H1 (cell line): ENCODE results near the gene DNAAF8. TPM values are rescaled to one million over a fixed set of nuclear protein-coding genes. Genes with fewer than 3 reads are reported as not detected.

Source experiments
- ASH2L ChIP-seq: fragments of 200-600, 300-600 bp; sonication (generic); IDR thresholded peaks from one replicate; pipeline ENCODE4 v1.7.1; 2017; ENCODE audit warnings: low read length
- BCL11A ChIP-seq, 2 experiments: IDR thresholded peaks; one replicate each; pipeline ENCODE4 v1.6.1; 2011; ENCODE audit warnings: low read depth in 2 of 2, low read length in 2 of 2, mild to moderate bottlenecking in 2 of 2
- BRCA1 ChIP-seq: IDR thresholded peaks from 2 replicates; pipeline ENCODE4 v1.6.1; 2012; ENCODE audit warnings: low read depth, low read length, improper control_type of control experiment
- CREB1 ChIP-seq: IDR thresholded peaks from 2 replicates; pipeline ENCODE4 v1.6.1; 2012; ENCODE audit warnings: inconsistent platforms
- CTBP2 ChIP-seq: IDR thresholded peaks from 2 replicates; pipeline ENCODE4 v1.7.0; 2011; ENCODE audit warnings: borderline replicate concordance, mild to moderate bottlenecking, moderate library complexity, mixed read lengths, low read length; ENCODE audit not compliant: insufficient read depth, insufficient read length
- EGR1 ChIP-seq: IDR thresholded peaks from 2 replicates; pipeline ENCODE4 v1.6.1; 2011; ENCODE audit warnings: low read depth, low read length, borderline replicate concordance
- EP300 ChIP-seq, 2 experiments: IDR thresholded peaks; 1 replicate in 1 of 2; 2 replicates in 1 of 2; pipeline ENCODE4 v1.6.1; 2011 to 2012; ENCODE audit warnings: low read depth in 2 of 2, low read length in 2 of 2, mild to moderate bottlenecking in 2 of 2, borderline replicate concordance in 1 of 2, inconsistent platforms in 1 of 2, moderate library complexity in 1 of 2
- FOSL1 ChIP-seq: IDR thresholded peaks from 2 replicates; pipeline ENCODE4 v1.6.1; 2011; ENCODE audit warnings: mild to moderate bottlenecking, low read depth, low read length, moderate library complexity; ENCODE audit not compliant: insufficient read depth
- GABPA ChIP-seq: IDR thresholded peaks from 2 replicates; pipeline ENCODE4 v1.6.1; 2011; ENCODE audit warnings: mild to moderate bottlenecking, low read length, moderate library complexity, borderline replicate concordance; ENCODE audit not compliant: insufficient read depth
- HDAC6 ChIP-seq: IDR thresholded peaks from one replicate; pipeline ENCODE4 v1.7.1; 2012; ENCODE audit warnings: low read depth, mild to moderate bottlenecking, inconsistent platforms, low read length, moderate library complexity
- JUN ChIP-seq: IDR thresholded peaks from 2 replicates; pipeline ENCODE4 v1.6.1; 2011; ENCODE audit warnings: low read depth, mild to moderate bottlenecking, improper control_type of control experiment, low read length
- KDM1A ChIP-seq: fragments of 200-600, 300-600 bp; sonication (generic); IDR thresholded peaks from 2 replicates; pipeline ENCODE4 v1.7.1; 2016; ENCODE audit warnings: mild to moderate bottlenecking, low read length, borderline replicate concordance
- RBBP5 ChIP-seq: IDR thresholded peaks from 2 replicates; pipeline ENCODE4 v1.7.1; 2012; ENCODE audit warnings: low read depth, mild to moderate bottlenecking, inconsistent platforms, low read length, moderate library complexity, borderline replicate concordance
- SIRT6 ChIP-seq: IDR thresholded peaks from one replicate; pipeline ENCODE4 v1.7.1; 2012; ENCODE audit warnings: low read length, inconsistent platforms
- SP2 ChIP-seq: IDR thresholded peaks from 2 replicates; pipeline ENCODE4 v1.6.1; 2012; ENCODE audit warnings: mild to moderate bottlenecking, low read length, inconsistent platforms
- SUZ12 ChIP-seq: fragments of 200-600 bp; sonication (generic); IDR thresholded peaks from 2 replicates; pipeline ENCODE4 v1.6.1; 2012; ENCODE audit warnings: mild to moderate bottlenecking, inconsistent platforms, low read length, moderate library complexity, mixed read lengths
- TAF1 ChIP-seq: IDR thresholded peaks from 2 replicates; pipeline ENCODE4 v1.6.1; 2011; ENCODE audit warnings: mild to moderate bottlenecking, low read depth, low read length
- TCF12 ChIP-seq: IDR thresholded peaks from 2 replicates; pipeline ENCODE4 v1.6.1; 2011; ENCODE audit warnings: low read depth, mild to moderate bottlenecking, low read length
- TEAD4 ChIP-seq: IDR thresholded peaks from 2 replicates; pipeline ENCODE4 v1.6.1; 2012; ENCODE audit warnings: low read depth, low read length, inconsistent platforms, mixed read lengths
- YY1 ChIP-seq: IDR thresholded peaks from 2 replicates; pipeline ENCODE4 v1.6.1; 2011; ENCODE audit warnings: low read depth, mild to moderate bottlenecking, low read length
- polyA plus RNA-seq, 7 experiments: library from polyadenylated mRNA; depleted of rRNA in 3 of 7; stranded (reverse) in 5 of 7; unstranded in 2 of 7; fragments of >200 nt in 5 of 7; fragments of 200-250 nt in 2 of 7; gene quantifications; 1 replicate in 5 of 7; 2 replicates in 1 of 7; 4 replicates in 1 of 7; pipeline versions ENCODE4 v1.2.1 to v1.2.3, GENCODE V29; 2011 to 2013; ENCODE audit warnings: missing spikeins in 2 of 7, mixed read lengths in 2 of 7
- total RNA-seq: library from RNA; stranded (reverse); fragmentation: NEBNext Ultra II Directional; extraction: Animal tissue kit (Norgen Biotek cat#: 25700); gene quantifications from 2 replicates; pipeline ENCODE4 v1.2.1, GENCODE V29; 2021
- TF ChIP-seq, protein P1 (sequence below): IDR thresholded peaks from 2 replicates; pipeline ENCODE4 v1.6.1; 2011; ENCODE audit warnings: low read depth, mild to moderate bottlenecking, low read length; ENCODE audit not compliant: insufficient read depth
- TF ChIP-seq, protein P2 (sequence below): IDR thresholded peaks from 2 replicates; pipeline ENCODE4 v1.6.1; 2011; ENCODE audit warnings: low read length, improper control_type of control experiment

The DNAAF8 gene
- total and polyA plus RNA-seq, 2 of the 8 experiments (the other 6 are each of a cell fraction or from before 2014, with no cell fraction given): 0.39 TPM; not detected in 1

DNA sequence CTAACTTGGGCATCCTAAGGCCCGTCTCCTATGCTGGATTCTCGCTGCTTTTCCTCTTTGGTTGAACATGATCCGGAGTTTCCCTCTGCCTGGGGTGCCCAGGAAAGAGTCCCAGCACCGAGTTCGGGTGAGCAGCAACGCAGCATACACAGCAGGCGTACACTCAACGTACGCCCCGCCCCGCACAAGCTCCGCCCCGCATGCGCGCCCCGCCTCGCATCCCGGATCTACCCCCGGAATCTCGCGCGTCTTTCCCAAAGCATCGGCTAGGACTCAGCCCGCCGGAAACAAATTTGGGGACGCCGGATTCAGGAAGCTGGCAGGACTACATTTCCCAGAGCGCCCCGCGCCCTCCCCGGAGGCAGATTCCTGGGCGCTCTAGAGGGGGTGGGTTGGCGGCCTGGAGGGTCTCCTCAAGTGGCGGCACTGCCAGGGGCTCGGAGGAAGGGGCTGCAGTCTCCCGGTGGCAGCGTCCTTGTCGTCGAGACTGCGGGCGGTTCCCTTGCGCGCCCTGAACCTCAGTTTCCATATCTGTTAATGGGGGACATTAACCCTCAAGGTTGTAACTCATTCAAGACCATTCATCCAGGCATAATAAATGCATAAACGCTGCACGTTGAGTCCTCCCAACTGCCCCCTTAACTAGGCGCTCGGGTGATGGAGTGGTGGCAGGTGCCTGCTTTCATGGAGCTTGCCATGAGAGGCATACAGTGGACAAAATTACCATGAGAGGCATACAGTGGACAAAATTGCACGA lies 34.4 kb downstream of the DNAAF8 start (continued):
- TF ChIP-seq BRCA1 (peak; percentile 86), EGR1 (0 out of 2 replicates have a peak, but pooled peaks have one; percentile 23), CREB1 (0 out of 2 replicates have a peak, but pooled peaks have one; percentile 37), RBBP5 (no peak), SUZ12 (no peak), TEAD4 (peak; percentile 32; the same call in 1 of the 2 replicates), JUN (no peak), GABPA (peak; percentile 73; the same call in 1 of the 2 replicates), KDM1A (peak; percentile 95), BCL11A (IDR thresholded peaks at IDR 0.05; ENCODE audit: low read depth in 2 of 2, low read length in 2 of 2) (no peak), YY1 (no peak), ASH2L (no peak), SP2 (no peak), FOSL1 (no peak), TAF1 (peak; percentile 56), SIRT6 (no peak), EP300 (IDR thresholded peaks at IDR 0.05; ENCODE audit: borderline replicate concordance in 1 of 2, low read depth in 2 of 2, low read length in 2 of 2) (no peak), HDAC6 (no peak), CTBP2 (no peak), TCF12 (no peak)
- TF ChIP-seq, protein P1, sequence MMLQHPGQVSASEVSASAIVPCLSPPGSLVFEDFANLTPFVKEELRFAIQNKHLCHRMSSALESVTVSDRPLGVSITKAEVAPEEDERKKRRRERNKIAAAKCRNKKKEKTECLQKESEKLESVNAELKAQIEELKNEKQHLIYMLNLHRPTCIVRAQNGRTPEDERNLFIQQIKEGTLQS: no peak
- TF ChIP-seq, protein P2, sequence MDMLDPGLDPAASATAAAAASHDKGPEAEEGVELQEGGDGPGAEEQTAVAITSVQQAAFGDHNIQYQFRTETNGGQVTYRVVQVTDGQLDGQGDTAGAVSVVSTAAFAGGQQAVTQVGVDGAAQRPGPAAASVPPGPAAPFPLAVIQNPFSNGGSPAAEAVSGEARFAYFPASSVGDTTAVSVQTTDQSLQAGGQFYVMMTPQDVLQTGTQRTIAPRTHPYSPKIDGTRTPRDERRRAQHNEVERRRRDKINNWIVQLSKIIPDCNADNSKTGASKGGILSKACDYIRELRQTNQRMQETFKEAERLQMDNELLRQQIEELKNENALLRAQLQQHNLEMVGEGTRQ: no peak; the same call in 1 of the 2 replicates
- TF ChIP-seq, all 59 proteins: peak for 16
